Measurements from ENCODE around the gene TBL3. TPM values are rescaled to one million over a fixed set of nuclear protein-coding genes. Genes with fewer than 3 reads are reported as not detected.

The TBL3 gene
- total RNA-seq, 1 donor from 2014 or later = 30.7 TPM

DNA sequence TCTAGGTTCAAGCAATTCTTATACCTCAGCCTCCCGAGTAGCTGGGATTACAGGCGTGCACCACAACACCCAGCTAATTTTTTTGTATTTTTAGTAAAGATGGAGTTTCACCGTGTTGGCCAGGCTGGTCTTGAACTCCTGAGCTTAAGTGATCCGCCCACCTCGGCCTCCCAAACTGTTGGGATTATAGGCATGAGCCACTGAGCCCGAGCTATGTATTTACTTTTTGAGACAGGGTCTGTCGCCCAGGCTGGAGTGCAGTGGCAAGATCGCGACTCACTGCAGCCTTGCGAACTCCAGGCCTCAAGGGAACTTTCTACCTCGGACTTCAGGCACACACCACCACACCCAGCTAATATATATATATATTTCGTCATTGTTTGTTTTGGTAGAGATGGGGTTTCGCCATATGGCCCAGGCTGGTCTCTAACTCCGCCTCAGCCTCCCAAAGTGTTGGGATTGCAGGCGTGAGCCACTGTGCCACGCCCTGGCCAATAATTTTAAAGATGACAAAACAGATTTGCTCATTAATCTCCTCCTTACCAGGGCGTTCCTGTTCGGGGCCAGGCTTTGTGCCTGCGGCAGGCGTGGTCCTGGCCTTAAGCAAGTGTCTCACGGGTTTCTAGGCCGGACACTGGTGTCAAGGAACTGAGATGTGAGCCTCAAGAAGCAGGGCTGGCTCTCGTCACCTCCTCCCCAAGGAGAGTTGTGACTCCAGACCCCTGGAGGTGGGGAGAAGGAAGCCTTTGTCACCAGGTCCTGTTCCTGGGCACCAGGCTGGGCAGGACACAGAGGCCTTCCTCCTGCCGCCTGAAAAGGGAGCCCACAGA lies 43.5 kb downstream of the TBL3 start:
- no peak overlapping the region for H3K4me3 Mint-ChIP-seq
- H3F3A ChIP-seq (ENCODE audit: low read depth) = peaks cover 9% of the 10 kb centered on the region
- H2AFZ ChIP-seq (replicated peaks) = no peak overlapping the region

DNA sequence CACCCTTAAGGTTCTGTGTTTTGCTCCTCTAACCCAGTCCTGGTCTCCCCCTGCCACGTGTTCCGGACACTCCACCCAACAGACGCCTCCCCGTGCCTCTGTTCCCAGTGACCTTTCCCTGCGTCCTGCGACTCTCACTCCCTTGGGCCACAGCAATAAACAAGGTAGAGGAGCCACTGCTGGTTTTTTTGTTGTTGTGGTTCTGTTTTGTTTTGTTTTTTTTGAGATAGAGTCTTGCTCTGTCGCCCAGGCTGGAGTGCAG lies 44.0 kb downstream of the TBL3 start:
- DNase-seq (ENCODE audit: low spot score) = no peak
- H4K20me1 ChIP-seq (ENCODE audit: low read depth) = no peaks in the 10 kb centered on the region
- no peak overlapping the region for H3K27ac Mint-ChIP-seq

More for the DNA sequence above, 43.5 kb downstream of the TBL3 start:
- Histone ChIP-seq H3K36me3 (no peaks in the 10 kb centered on the region), H3K4me3 (no peak overlapping the region), H4K20me1 (ENCODE audit: low read depth) (no peaks in the 10 kb centered on the region), H3K9ac (no peak overlapping the region), H3K79me2 (ENCODE audit: low read depth) (no peaks in the 10 kb centered on the region), H3K27ac (no peak overlapping the region), H3K4me1 (peaks cover 6% of the 10 kb centered on the region), H3K9me3 (ENCODE audit: low read depth) (no peaks in the 10 kb centered on the region), H3K27me3 (peaks cover 44% of the 10 kb centered on the region), H3K4me2 (no peak overlapping the region)
- no peaks in the 10 kb centered on the region for H3K9me3 Mint-ChIP-seq
- TF ChIP-seq, protein P1, sequence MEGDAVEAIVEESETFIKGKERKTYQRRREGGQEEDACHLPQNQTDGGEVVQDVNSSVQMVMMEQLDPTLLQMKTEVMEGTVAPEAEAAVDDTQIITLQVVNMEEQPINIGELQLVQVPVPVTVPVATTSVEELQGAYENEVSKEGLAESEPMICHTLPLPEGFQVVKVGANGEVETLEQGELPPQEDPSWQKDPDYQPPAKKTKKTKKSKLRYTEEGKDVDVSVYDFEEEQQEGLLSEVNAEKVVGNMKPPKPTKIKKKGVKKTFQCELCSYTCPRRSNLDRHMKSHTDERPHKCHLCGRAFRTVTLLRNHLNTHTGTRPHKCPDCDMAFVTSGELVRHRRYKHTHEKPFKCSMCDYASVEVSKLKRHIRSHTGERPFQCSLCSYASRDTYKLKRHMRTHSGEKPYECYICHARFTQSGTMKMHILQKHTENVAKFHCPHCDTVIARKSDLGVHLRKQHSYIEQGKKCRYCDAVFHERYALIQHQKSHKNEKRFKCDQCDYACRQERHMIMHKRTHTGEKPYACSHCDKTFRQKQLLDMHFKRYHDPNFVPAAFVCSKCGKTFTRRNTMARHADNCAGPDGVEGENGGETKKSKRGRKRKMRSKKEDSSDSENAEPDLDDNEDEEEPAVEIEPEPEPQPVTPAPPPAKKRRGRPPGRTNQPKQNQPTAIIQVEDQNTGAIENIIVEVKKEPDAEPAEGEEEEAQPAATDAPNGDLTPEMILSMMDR (IDR thresholded peaks at IDR 0.05) = no peak
- TF ChIP-seq EZH2phosphoT487 (IDR thresholded peaks at IDR 0.05) (no peak), EZH2 (IDR thresholded peaks at IDR 0.05) (no peak)
- H3K4me1 Mint-ChIP-seq = peaks cover 2% of the 10 kb centered on the region
- no peak overlapping the region for H3K27ac Mint-ChIP-seq
- no peaks in the 10 kb centered on the region for H3K36me3 Mint-ChIP-seq
- no peak for DNase-seq (ENCODE audit: low spot score)
- peaks cover 14% of the 10 kb centered on the region for H3K27me3 Mint-ChIP-seq (ENCODE audit: insufficient read depth, low read depth)

DNA sequence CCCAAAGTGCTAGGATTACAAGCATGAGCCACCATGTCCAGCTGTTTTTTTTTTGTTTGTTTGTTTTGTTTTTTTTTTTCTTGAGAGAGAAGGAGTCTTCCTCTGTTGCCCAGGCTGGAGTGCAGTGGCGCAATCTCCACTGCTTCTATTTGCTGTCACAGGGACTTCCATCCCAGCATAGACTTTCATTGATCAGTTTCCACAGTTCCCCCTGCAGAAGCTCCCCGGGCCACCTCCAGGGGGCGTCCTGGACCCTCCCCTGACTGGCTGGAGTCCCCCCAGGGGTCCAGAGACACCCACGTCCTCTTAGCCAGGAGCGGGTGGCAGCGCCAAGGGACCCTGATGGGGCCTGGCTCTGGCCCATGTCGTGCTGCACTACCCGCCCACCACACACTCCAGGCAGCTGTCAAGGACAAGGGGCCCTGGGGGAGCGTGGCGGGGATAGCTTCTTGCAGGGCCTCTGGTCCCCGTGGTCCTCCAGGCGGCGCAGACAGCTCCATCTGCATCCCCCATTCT lies 44.6 kb downstream of the TBL3 start:
- Mint-ChIP-seq H3K27me3 (ENCODE audit: insufficient read depth, low read depth) (peaks cover 25% of the 10 kb centered on the region), H3K27ac (no peak overlapping the region), H3K4me3 (peak overlapping the region; percentile 24), H3K9me3 (no peaks in the 10 kb centered on the region), H3K36me3 (no peaks in the 10 kb centered on the region), H3K4me1 (peaks cover 4% of the 10 kb centered on the region)
- peak; percentile 48 for DNase-seq (ENCODE audit: low spot score)
- Histone ChIP-seq H4K20me1 (ENCODE audit: low read depth) (no peaks in the 10 kb centered on the region), H3K4me2 (no peak overlapping the region), H3K27me3 (peaks cover 55% of the 10 kb centered on the region), H3K9me3 (ENCODE audit: low read depth) (no peaks in the 10 kb centered on the region), H3F3A (ENCODE audit: low read depth) (peaks cover 4% of the 10 kb centered on the region), H3K9ac (no peak overlapping the region), H2AFZ (replicated peaks) (no peak overlapping the region), H3K4me1 (peaks cover 9% of the 10 kb centered on the region), H3K36me3 (no peaks in the 10 kb centered on the region), H3K79me2 (ENCODE audit: low read depth) (no peaks in the 10 kb centered on the region), H3K4me3 (no peak overlapping the region), H3K27ac (no peak overlapping the region)
- TF ChIP-seq EZH2phosphoT487 (IDR thresholded peaks at IDR 0.05) (no peak), EZH2 (IDR thresholded peaks at IDR 0.05) (no peak)
- TF ChIP-seq, protein P1 (IDR thresholded peaks at IDR 0.05) = peak; percentile 59

More for the DNA sequence above, 44.0 kb downstream of the TBL3 start:
- peaks cover 19% of the 10 kb centered on the region for H3K27me3 Mint-ChIP-seq (ENCODE audit: insufficient read depth, low read depth)
- H3K4me3 Mint-ChIP-seq = no peak overlapping the region
- H3K9me3 Mint-ChIP-seq = no peaks in the 10 kb centered on the region
- Histone ChIP-seq H3F3A (ENCODE audit: low read depth) (peaks cover 4% of the 10 kb centered on the region), H2AFZ (replicated peaks) (no peak overlapping the region), H3K4me2 (no peak overlapping the region), H3K9me3 (ENCODE audit: low read depth) (no peaks in the 10 kb centered on the region), H3K27ac (no peak overlapping the region), H3K9ac (no peak overlapping the region), H3K27me3 (peaks cover 49% of the 10 kb centered on the region), H3K4me3 (no peak overlapping the region), H3K79me2 (ENCODE audit: low read depth) (no peaks in the 10 kb centered on the region), H3K4me1 (peaks cover 9% of the 10 kb centered on the region), H3K36me3 (no peaks in the 10 kb centered on the region)
- H3K4me1 Mint-ChIP-seq = peaks cover 4% of the 10 kb centered on the region
- TF ChIP-seq, protein P1 (IDR thresholded peaks at IDR 0.05) = no peak
- no peaks in the 10 kb centered on the region for H3K36me3 Mint-ChIP-seq
